CD8-positive, alpha-beta memory T cell (primary cell): ENCODE results near the gene RETREG2. TPM values are rescaled to one million over a fixed set of nuclear protein-coding genes. Genes with fewer than 3 reads are reported as not detected.

Source experiments
- CTCF ChIA-PET: fragments of 350-600 bp; sonication (Branson Sonifier 250); formaldehyde crosslinking; loops from one replicate; lab custom pipeline; 2021; ENCODE audit warnings: antibody characterized with exemption; lab: Charles Lee
- POLR2A ChIA-PET: fragments of 350-600 bp; sonication (Branson Sonifier 250); formaldehyde crosslinking; loops from one replicate; lab custom pipeline; 2021; ENCODE audit warnings: antibody characterized with exemption; lab: Charles Lee
- DNase-seq, 5 donors: peaks; one replicate each; pipeline versions ENCODE4 v3.0.0 to v3.0.0-alpha.2; 2020 to 2022; ENCODE audit warnings: mixed read lengths in 1 of 5
- H3K27ac ChIP-seq: one replicate; pipeline ENCODE4 v1.7.0; 2013; ENCODE audit warnings: low read depth, mild to moderate bottlenecking, low read length, moderate library complexity
- H3K27me3 ChIP-seq: 2 replicates; pipeline ENCODE4 v1.7.0; 2013; ENCODE audit warnings: low read length, mild to moderate bottlenecking; ENCODE audit not compliant: insufficient read depth, poor library complexity, severe bottlenecking
- H3K36me3 ChIP-seq: 2 replicates; pipeline ENCODE4 v1.7.0; 2013; ENCODE audit warnings: mild to moderate bottlenecking, low read length, moderate library complexity; ENCODE audit not compliant: insufficient read depth
- H3K4me1 ChIP-seq: 2 replicates; pipeline ENCODE4 v1.7.0; 2013; ENCODE audit warnings: mild to moderate bottlenecking, low read length, moderate library complexity; ENCODE audit not compliant: insufficient read depth
- H3K4me3 ChIP-seq: 2 replicates; pipeline ENCODE4 v1.7.0; 2013; ENCODE audit warnings: mild to moderate bottlenecking, low read length
- H3K9me3 ChIP-seq: 2 replicates; pipeline ENCODE4 v1.7.0; 2013; ENCODE audit warnings: mild to moderate bottlenecking, low read length
- H3K27ac Mint-ChIP-seq, 8 donors: one replicate each; pipeline ENCODE4 v1.8.0; 2020 to 2021; ENCODE audit warnings: mixed read lengths in 8 of 8, mild to moderate bottlenecking in 6 of 8, inconsistent platforms in 3 of 8, moderate library complexity in 3 of 8
- H3K27me3 Mint-ChIP-seq, 2 donors: one replicate each; pipeline ENCODE4 v1.8.0; 2020 to 2021; ENCODE audit warnings: mixed read lengths in 2 of 2, mild to moderate bottlenecking in 1 of 2, moderate library complexity in 1 of 2
- H3K36me3 Mint-ChIP-seq, 3 donors: one replicate each; pipeline ENCODE4 v1.8.0; 2020 to 2021; ENCODE audit warnings: mixed read lengths in 3 of 3, inconsistent platforms in 1 of 3, mild to moderate bottlenecking in 1 of 3
- H3K4me1 Mint-ChIP-seq, 3 donors: one replicate each; pipeline ENCODE4 v1.8.0; 2020 to 2021; ENCODE audit warnings: mixed read lengths in 3 of 3, inconsistent platforms in 1 of 3, mild to moderate bottlenecking in 1 of 3
- H3K4me3 Mint-ChIP-seq, 7 donors: one replicate each; pipeline ENCODE4 v1.8.0; 2020 to 2021; ENCODE audit warnings: mixed read lengths in 7 of 7, mild to moderate bottlenecking in 6 of 7, moderate library complexity in 4 of 7, inconsistent platforms in 2 of 7
- H3K9me3 Mint-ChIP-seq, 5 donors: one replicate each; pipeline ENCODE4 v1.8.0; 2020 to 2022; ENCODE audit warnings: mixed read lengths in 5 of 5, mild to moderate bottlenecking in 3 of 5, moderate library complexity in 2 of 5, inconsistent platforms in 1 of 5
- polyA plus RNA-seq: library from polyadenylated mRNA; unstranded; fragments of 300-500 nt; fragmentation: Illumina TruSeq; gene quantifications from one replicate; pipeline ENCODE4 v1.2.3, GENCODE V29; 2021
- total RNA-seq, 2 experiments: library from RNA; stranded (reverse); gene quantifications; one replicate each; pipeline ENCODE4 v1.2.3, GENCODE V29; 2021

RETREG2 gene
- total and polyA plus RNA-seq, 3 experiments from 2014 or later = 65.9 to 76.1 (median 67.6) TPM

DNA sequence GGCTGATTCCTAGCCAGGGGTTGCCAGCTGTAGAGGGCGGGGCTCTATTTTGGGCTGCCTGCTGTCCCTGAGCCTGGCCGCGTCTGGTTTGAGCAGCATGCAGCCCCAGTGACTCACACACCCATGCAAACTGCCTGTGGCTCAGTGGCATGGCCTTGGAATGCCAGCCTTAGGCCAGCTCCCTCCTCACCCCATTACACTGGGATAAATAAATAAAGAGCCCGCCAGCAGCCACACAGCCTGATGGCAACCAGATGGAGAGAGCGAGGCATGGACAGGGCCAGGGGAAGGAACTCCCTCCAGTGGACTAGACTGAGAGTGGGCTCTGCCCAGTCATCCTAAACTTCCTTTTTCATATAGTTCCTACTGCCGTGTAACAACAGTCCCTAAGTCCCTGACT lies 35.7 kb upstream of the RETREG2 start:
- no peak overlapping the region for H3K4me3 Mint-ChIP-seq
- no peaks in the 10 kb centered on the region for H3K9me3 ChIP-seq
- peaks cover 33 to 84% (median 34%) of the 10 kb centered on the region in 3 donors for H3K36me3 Mint-ChIP-seq
- peak overlapping the region in 1 of 8 donors; percentile 32 for H3K27ac Mint-ChIP-seq
- no peaks in the 10 kb centered on the region for H3K27me3 ChIP-seq
- no peak for DNase-seq
- no peak overlapping the region for H3K4me3 ChIP-seq
- no peak overlapping the region for H3K27ac ChIP-seq
- peaks cover 0 to 6% (median 0%) of the 10 kb centered on the region in 3 donors for H3K4me1 Mint-ChIP-seq
- H3K27me3 Mint-ChIP-seq = no peaks in the 10 kb centered on the region
- no peaks in the 10 kb centered on the region for H3K9me3 Mint-ChIP-seq
- H3K36me3 ChIP-seq = peaks cover 14% of the 10 kb centered on the region
- POLR2A ChIA-PET = no interaction called here
- H3K4me1 ChIP-seq = no peaks in the 10 kb centered on the region
- CTCF ChIA-PET = interaction anchor here (1.1 to 1.5 kb wide), 3 partner anchors 12 to 153 kb away, joined by 3 to 4 read pairs (median 3); no protein-coding TSS in a partner anchor

DNA sequence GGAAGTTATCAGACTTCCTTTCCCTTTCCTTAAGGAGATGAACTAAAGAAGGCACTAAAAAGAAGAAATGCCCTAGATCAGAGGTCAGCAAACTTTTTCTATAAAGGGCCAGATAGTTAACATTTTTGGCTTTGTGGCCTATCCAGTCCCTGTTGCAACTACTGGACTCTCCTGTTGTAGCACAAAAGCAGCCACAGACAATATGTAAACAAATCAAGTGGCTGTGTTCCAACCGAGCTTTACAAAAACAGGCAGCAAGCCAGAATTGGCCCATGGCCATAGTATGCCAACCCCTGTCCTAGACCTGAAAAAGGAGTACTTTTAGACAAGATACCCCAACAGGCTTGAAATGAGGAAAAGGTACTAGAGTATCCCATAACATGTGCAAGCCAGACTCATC lies 28.4 kb upstream of the RETREG2 start:
- Mint-ChIP-seq H3K4me1 (no peaks in the 10 kb centered on the region), H3K4me3 (no peak overlapping the region), H3K27me3 (no peaks in the 10 kb centered on the region), H3K9me3 (no peaks in the 10 kb centered on the region), H3K36me3 (peaks cover 15 to 71% (median 18%) of the 10 kb centered on the region in 3 donors), H3K27ac (no peak overlapping the region)
- ChIA-PET POLR2A (no interaction called here), CTCF (interaction anchor here (1.1 to 2.7 kb wide), 3 partner anchors 10 to 120 kb away, joined by 3 to 11 read pairs (median 6); partner anchors contain the start of gene NHEJ1)
- Histone ChIP-seq H3K27ac (no peak overlapping the region), H3K36me3 (peaks cover 15% of the 10 kb centered on the region), H3K4me3 (no peak overlapping the region), H3K27me3 (no peaks in the 10 kb centered on the region), H3K9me3 (no peaks in the 10 kb centered on the region), H3K4me1 (no peaks in the 10 kb centered on the region)
- DNase-seq = no peak

DNA sequence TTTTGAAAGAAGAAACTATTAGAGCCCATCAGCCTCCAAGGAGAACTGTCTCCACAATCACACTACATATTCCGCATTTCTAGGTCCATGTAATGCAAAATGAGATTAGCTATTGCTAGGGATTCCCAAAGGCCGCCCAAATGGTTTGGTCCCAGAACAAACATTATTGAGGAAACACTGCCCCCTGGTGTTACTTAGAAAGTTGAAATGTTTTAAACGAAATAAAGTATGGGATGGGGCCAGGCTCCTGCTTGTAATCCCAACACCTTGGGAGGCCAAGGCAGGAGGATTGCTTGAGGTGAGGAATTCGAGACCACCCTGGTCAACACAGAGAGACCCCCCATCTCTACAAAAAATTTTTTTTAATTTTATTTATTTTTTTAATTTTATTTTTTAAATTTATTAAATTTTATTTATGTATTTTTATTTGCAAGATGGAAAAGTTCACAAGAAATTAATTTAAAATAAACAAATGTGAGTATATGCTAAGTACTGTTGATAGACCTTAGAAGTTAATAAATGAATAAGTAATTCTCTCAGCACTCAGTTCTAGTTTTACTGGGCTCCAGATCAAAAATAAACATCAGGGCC lies 22.9 kb upstream of the RETREG2 start:
- no peaks in the 10 kb centered on the region for H3K27me3 ChIP-seq
- CTCF ChIA-PET = interaction anchor here (0.6 to 8.0 kb wide), 23 partner anchors 9 to 303 kb away, joined by 3 to 70 read pairs (median 4); partner anchors contain the start of genes GLB1L, SLC23A3, STK16 and TUBA4A
- Mint-ChIP-seq H3K36me3 (peaks cover 5 to 51% (median 10%) of the 10 kb centered on the region in 3 donors), H3K4me1 (peaks cover 7 to 10% (median 8%) of the 10 kb centered on the region in 3 donors), H3K4me3 (no peak overlapping the region), H3K27me3 (peaks cover 0 to 2% of the 10 kb centered on the region in 2 donors), H3K27ac (peak overlapping the region in 1 of 8 donors; percentile 65), H3K9me3 (no peaks in the 10 kb centered on the region)
- H3K4me3 ChIP-seq = no peak overlapping the region
- POLR2A ChIA-PET = no interaction called here
- peak in 3 of 5 donors; percentile 44 to 60 (median 55) for DNase-seq
- peaks cover 23% of the 10 kb centered on the region for H3K36me3 ChIP-seq
- no peak overlapping the region for H3K27ac ChIP-seq
- H3K9me3 ChIP-seq = no peaks in the 10 kb centered on the region
- peaks cover 6% of the 10 kb centered on the region for H3K4me1 ChIP-seq

DNA sequence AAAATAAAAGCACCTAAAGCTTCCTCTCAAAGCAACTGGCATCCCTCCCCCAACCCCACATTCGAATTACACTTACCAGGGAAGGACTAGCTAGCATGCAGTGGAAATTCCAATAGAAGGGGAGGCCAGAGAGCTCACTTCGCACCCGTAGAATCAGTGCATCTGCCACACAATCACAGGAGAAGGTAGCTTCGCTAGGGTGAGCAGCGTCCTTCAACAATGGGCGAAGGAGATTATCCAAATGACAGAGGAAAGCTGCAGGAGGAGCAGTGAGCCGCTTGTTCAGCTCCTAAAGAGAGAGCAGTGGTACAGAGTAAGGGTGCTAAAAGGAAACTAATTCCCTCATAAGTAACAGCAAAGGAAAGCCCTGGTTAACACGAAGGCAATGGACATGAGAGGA lies 20.7 kb upstream of the RETREG2 start:
- Histone ChIP-seq H3K36me3 (peaks cover 23% of the 10 kb centered on the region), H3K27me3 (no peaks in the 10 kb centered on the region), H3K9me3 (no peaks in the 10 kb centered on the region), H3K4me1 (peaks cover 13% of the 10 kb centered on the region), H3K27ac (no peak overlapping the region), H3K4me3 (no peak overlapping the region)
- Mint-ChIP-seq H3K4me1 (peaks cover 16 to 20% (median 17%) of the 10 kb centered on the region in 3 donors), H3K9me3 (no peaks in the 10 kb centered on the region), H3K36me3 (peaks cover 0 to 39% (median 7%) of the 10 kb centered on the region in 3 donors), H3K4me3 (peak overlapping the region in 1 of 7 donors; percentile 42), H3K27ac (no peak overlapping the region), H3K27me3 (peaks cover 0 to 2% of the 10 kb centered on the region in 2 donors)
- no peak for DNase-seq
- CTCF ChIA-PET = interaction anchor here (1.2 to 8.0 kb wide), 10 partner anchors 19 to 305 kb away, joined by 3 to 70 read pairs (median 16); partner anchors contain the start of gene CNPPD1
- POLR2A ChIA-PET = no interaction called here

DNA sequence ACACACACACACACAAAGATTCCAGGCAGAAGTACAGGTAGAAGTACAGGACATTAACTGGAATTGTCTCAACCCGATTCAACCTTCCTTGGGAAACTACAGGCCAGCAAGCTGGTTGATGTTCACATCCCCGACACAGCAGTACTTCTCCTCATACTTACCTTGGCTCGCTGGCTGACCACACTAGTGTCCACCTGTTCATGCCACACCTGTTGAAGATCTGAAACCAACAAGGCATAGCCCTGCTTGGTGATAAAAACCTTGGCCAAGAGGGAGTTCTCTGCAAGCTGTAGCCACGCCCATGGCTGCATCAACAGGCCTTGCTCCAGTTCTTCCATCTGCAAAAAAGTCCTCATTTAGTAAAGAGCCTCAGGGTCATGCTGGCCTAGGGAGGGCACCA lies 20.1 kb upstream of the RETREG2 start:
- ChIA-PET POLR2A (interaction anchor here (1.1 to 2.5 kb wide), 2 partner anchors 18 to 53 kb away, joined by 4 to 11 read pairs; partner anchors contain the start of gene CNPPD1), CTCF (interaction anchor here (1.6 to 8.0 kb wide), 10 partner anchors 14 to 178 kb away, joined by 3 to 70 read pairs (median 31); partner anchors contain the start of genes CNPPD1 and ZFAND2B)
- no peak for DNase-seq
- Mint-ChIP-seq H3K4me3 (no peak overlapping the region), H3K36me3 (peaks cover 0 to 38% (median 7%) of the 10 kb centered on the region in 3 donors), H3K27ac (peak overlapping the region in 2 of 8 donors; percentile 0 to 65), H3K9me3 (no peaks in the 10 kb centered on the region), H3K27me3 (peaks cover 0 to 2% of the 10 kb centered on the region in 2 donors), H3K4me1 (peaks cover 16 to 20% (median 17%) of the 10 kb centered on the region in 3 donors)
- Histone ChIP-seq H3K27me3 (no peaks in the 10 kb centered on the region), H3K4me1 (peaks cover 13% of the 10 kb centered on the region), H3K27ac (no peak overlapping the region), H3K4me3 (no peak overlapping the region), H3K9me3 (no peaks in the 10 kb centered on the region), H3K36me3 (peaks cover 23% of the 10 kb centered on the region)

DNA sequence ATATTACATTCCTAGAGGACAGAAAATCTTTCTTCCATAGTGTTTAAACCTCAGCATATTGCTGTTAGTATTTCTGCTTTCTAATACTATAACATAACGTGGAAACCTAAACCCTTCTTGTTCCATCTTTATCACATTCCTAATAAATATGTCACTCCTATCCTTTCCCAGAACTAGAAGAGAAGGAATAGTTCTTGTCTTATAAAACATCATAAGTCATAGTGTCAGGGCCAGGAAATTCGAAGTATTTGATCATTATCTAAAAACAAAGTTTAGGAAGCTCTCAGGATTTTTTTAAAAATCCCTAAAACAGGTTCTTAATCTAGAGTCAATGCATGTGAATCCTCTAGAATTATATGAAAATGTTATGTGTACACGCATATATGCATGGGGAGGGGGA lies 19.5 kb upstream of the RETREG2 start:
- no peak overlapping the region for H3K4me3 ChIP-seq
- no peaks in the 10 kb centered on the region for H3K9me3 Mint-ChIP-seq
- no peaks in the 10 kb centered on the region for H3K27me3 ChIP-seq
- ChIA-PET POLR2A (interaction anchor here (1.1 to 2.5 kb wide), 3 partner anchors 18 to 53 kb away, joined by 4 to 11 read pairs (median 11); partner anchors contain the start of genes CNPPD1 and ZFAND2B), CTCF (interaction anchor here (0.7 to 8.0 kb wide), 16 partner anchors 13 to 192 kb away, joined by 3 to 70 read pairs (median 15); partner anchors contain the start of genes CNPPD1, GLB1L, STK16 and ZFAND2B)
- DNase-seq = no peak
- H3K36me3 Mint-ChIP-seq = peaks cover 0 to 32% (median 7%) of the 10 kb centered on the region in 3 donors
- peaks cover 0 to 2% of the 10 kb centered on the region in 2 donors for H3K27me3 Mint-ChIP-seq
- H3K4me1 ChIP-seq = peaks cover 13% of the 10 kb centered on the region
- H3K27ac Mint-ChIP-seq = peak overlapping the region in 2 of 8 donors; percentile 6 to 45
- H3K4me1 Mint-ChIP-seq = peaks cover 16 to 20% (median 17%) of the 10 kb centered on the region in 3 donors
- H3K36me3 ChIP-seq = peaks cover 23% of the 10 kb centered on the region
- no peak overlapping the region for H3K27ac ChIP-seq
- no peaks in the 10 kb centered on the region for H3K9me3 ChIP-seq
- peak overlapping the region in 1 of 7 donors; percentile 16 for H3K4me3 Mint-ChIP-seq

DNA sequence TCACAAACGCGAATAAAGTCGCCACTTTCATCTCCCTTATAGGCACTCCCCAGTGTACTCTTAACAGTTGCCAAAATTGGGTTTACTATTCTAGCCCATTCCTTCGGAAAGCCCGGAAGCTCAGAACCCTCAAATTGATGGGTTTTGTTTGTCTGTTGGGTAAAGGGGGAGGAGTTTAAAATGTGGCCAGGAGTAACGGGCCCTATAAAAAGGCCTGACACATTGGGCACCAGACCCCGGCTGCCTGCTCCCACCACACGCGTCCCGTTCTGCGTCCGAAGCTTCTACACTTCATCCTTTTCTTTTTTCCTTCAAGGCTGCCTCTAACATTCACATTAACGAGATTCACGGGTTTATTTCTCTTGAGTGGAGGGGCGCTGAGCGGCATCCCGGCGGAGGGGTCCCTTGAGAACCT lies 18.3 kb upstream of the RETREG2 start:
- Mint-ChIP-seq H3K36me3 (peaks cover 0 to 27% (median 7%) of the 10 kb centered on the region in 3 donors), H3K27me3 (peaks cover 0 to 2% of the 10 kb centered on the region in 2 donors), H3K4me1 (peaks cover 16 to 20% (median 17%) of the 10 kb centered on the region in 3 donors), H3K9me3 (no peaks in the 10 kb centered on the region), H3K4me3 (peak overlapping the region; percentile 93 to 99 (median 95)), H3K27ac (peak overlapping the region; percentile 83 to 98 (median 95))
- CTCF ChIA-PET = interaction anchor here (0.7 to 8.0 kb wide), 28 partner anchors 11 to 192 kb away, joined by 3 to 70 read pairs (median 5); partner anchors contain the start of genes ANKZF1, ATG9A, CNPPD1 and DNAJB2
- Histone ChIP-seq H3K4me3 (peak overlapping the region; percentile 32), H3K4me1 (peaks cover 13% of the 10 kb centered on the region), H3K36me3 (peaks cover 19% of the 10 kb centered on the region), H3K27ac (peak overlapping the region; percentile 74), H3K9me3 (no peaks in the 10 kb centered on the region), H3K27me3 (no peaks in the 10 kb centered on the region)
- POLR2A ChIA-PET = interaction anchor here (0.5 to 2.5 kb wide), 7 partner anchors 11 to 119 kb away, joined by 3 to 11 read pairs (median 5); partner anchors contain the start of genes ANKZF1, ATG9A, CNPPD1 and TUBA4B
- no peak for DNase-seq
